ENCODE results near the gene UBB.
"Not testable (repeated sequence)": the region's sequence is repeated elsewhere in the genome, so short reads cannot be mapped to it uniquely, and the experiment has no call there.

Gene UBB

DNA sequence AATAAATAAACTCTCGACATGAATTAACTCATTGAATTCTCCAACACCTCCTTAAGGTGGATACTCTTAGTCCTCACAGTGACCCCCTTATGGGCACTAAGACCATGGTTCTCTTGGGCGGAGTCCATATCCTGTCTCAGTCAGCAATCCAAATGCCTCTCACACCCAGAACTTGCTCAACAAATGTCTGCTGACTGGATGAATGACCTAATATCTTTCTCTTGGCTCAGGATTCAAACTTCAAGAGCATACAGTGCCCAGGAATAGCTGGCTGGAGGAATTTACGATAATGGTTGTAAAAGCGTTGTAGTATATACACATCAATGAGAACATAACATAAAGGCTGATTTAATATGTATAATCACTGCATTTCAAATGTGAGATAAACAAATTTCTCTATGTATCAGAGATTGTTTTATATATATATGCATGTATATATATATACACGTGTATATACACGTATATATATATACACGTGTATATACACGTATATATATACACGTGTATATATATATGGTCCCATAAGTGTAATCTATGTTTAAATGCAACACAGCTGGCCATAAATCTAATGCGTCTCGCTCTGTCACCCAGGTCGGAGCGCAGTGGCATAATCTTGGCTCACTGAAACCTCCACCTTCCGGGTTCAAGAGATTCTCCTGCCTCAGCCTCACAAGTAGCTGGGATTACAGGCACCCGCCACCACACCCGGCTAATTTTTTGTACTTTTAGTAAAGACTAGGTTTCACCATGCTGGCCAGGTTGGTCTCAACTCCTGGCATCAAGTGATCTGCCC, 6.5 kb upstream of the UBB start:
- peak; percentile 38 for DNase-seq (ENCODE audit: low read depth)

DNA sequence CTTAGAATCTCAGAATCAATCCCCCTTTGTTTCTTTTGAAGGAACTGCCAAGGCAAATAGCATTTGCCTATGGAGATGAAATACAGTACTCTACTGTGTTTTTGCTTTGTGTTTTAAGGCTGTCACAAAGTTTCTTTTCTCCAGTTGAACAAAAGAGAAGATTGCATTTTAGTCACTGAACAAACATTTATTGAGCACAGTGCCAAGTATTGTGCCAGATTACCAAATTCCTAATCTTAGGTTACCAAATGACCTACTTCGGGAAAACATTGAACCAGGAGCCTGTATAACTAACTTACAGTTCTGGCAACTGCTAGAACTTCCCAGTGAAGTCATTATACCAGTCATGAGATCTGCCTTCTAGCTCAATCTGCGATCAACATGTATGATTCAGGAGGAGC, 3.0 kb upstream of the UBB start:
- no peak for DNase-seq (ENCODE audit: low read depth)

DNA sequence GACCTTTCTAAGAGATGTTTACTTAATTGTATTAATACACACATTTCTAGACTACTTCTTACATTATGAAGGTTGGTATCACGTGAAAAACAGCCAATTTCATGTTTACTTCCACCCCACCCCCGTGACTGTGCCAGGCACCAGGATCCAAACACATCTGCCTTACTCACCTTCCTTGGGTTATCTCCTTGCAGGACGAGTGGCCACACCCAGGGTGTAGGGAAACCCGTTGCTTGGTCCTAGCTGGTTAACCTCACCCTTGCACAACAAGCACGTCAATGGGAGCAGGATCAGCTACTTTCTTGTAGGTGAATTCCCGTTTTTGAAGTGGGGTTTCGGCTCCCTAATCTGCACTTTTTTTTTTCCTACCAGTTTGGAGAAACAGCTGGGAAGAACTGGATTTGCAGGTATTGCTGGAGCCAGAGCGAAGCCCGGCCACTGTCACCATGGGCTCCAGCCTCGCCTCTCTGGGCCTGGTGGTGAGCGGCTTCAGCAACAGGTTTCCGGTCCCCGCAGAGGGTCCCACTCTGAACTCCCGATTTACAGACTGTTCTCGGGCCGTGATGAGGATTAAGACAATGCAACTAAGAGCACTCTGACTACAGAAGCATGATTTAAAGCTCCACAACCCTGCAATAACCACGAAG, 2.1 kb upstream of the UBB start:
- DNase-seq (ENCODE audit: low read depth), result no peak

DNA sequence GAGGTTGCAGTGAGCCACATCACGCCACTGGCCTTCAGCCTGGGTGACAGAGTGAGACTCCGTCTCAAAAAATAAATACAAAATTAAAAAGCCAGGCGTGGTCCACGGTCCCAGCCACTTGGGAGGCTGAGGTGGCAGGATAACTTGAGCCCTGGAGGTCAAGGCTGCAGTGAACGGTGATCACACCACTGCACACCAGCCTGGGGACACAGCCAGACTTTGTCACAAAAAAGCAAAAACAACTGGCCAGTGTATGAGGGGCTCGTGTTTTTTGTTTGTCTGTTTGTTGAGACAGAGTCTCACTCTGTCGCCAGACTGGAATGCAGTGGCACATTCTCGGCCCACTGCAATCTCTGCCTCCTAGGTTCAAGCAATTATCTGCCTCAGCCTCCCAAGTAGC, 1.2 kb upstream of the UBB start:
- DNase-seq (ENCODE audit: low read depth), result no peak

DNA sequence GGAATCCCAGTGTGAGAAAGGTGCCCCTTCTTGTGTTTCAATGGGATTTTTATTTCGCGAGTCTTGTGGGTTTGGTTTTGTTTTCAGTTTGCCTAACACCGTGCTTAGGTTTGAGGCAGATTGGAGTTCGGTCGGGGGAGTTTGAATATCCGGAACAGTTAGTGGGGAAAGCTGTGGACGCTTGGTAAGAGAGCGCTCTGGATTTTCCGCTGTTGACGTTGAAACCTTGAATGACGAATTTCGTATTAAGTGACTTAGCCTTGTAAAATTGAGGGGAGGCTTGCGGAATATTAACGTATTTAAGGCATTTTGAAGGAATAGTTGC, 567 bp downstream of the UBB start:
- DNase-seq (ENCODE audit: low read depth), result peak; percentile 47

DNA sequence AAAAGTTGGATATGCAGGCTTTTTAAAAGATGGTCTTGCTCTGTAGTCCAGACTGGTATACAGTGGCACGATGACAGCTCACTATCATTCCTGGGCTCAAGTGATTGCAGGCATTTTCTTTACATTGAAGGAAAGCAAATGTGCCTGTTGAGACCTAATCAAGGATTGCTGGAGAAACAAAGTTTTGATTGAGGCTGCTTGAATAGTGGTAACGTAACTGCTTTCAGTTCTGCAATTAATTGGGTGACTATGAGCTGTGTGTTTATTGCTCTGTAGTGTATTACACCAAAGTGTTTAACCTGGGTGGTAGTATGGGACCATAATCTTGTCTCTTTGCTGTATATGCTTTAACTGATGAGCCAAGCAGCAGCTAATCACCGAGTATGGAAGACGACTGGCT, 2.3 kb downstream of the UBB start:
- no peak for DNase-seq (ENCODE audit: low read depth)

DNA sequence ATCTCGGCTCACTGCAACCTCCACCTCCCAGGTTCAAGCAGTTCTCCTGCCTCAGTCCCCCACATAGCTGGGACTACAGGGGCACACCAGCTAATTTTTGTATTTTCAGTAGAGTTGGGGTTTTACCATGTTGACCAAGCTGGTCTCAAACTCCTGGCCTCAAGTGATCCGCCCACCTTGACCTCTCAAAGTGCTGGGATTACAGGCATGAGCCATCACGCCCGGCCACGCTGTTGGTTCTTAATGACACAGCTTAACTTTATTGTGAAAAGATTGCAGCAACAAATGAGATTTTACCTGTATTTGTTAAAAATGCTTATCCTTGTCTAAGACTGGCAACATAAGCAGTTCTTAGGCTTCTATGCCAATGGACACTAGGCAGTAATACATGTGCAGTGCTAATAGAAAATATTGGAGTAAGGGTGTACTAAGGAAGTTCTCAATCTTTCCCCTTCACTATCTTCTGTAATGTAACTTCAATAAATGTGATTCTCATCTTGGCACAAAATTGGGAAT, 2.9 kb downstream of the UBB start:
- no peak for DNase-seq (ENCODE audit: low read depth)

DNA sequence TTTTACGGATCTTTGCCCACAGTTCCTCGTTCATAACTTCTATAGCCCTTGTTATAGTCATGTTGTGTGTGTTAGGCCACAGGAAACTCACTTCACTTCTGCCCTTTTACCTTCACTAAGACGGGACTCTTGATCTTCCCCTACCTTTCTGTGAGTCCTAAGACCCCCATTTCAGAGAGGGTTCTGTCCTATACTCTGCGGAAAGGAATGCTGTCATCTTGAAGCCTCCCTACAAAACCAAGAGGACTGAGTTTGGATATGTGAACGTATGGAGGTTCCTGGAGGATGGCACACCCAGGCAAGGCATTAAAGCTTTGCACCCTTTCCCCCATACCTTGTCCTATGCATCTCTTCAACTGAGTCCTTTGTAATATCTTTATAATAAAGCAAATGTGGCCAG, 3.7 kb downstream of the UBB start:
- DNase-seq (ENCODE audit: low read depth), result no peak

DNA sequence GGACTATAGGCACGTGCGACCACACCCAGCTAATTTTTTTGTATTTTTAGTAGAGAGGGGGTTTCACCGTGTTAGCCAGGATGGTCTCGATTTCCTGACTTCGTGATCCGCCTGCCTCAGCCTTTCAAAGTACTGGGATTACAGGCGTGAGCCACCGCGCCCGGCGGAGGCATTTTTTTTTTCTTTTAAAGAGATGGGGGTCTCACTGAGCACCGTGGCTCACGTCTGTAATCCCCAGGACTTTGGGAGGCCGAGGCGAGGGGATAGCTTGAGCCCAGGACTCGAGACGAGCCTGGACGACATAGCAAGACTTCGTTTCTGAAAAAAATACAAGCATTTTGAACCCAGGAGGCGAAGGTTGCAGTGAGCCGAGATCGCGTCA, 5.2 kb downstream of the UBB start:
- not testable (repeated sequence) for DNase-seq (ENCODE audit: low read depth)

DNA sequence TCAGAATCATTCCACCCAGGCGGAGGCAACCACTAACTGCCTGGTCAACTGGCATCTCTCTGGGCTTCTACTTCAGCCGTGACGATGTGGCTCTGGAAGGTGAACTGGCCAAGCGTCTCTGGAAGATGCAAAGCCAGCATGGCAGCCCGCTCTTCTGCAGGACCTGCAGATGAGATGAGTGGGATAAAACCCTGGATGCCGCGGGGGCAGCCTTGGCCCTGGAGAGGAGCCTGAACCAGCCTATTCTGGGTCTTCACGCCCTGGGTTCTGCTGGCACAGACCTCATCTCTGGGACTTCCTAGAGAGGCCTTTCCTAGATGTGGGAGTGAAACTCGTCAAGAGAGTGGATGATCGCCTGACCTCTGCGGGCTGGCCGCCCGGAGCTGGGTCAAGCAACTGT, 10.6 kb downstream of the UBB start:
- no peak for DNase-seq (ENCODE audit: low read depth)

DNA sequence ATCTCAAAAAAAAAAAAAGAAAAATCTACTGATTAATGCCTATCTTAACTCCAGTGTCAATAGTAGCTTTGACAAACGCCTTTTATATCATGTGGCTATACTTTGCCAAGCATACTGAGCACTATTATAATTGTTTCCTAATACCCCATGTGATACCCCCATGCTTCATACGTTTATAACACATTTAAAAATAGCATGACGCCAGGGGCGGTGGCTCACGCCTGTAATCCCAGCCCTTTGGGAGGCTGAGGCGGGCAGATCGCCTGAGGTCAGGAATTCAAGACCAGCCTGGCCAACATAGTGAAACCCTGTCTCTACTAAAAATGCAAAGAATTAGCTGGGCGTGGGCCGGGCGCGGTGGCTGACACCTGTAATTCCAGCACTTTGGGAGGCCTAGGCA, 11.6 kb downstream of the UBB start:
- DNase-seq (ENCODE audit: low read depth), result not testable (repeated sequence)

DNA sequence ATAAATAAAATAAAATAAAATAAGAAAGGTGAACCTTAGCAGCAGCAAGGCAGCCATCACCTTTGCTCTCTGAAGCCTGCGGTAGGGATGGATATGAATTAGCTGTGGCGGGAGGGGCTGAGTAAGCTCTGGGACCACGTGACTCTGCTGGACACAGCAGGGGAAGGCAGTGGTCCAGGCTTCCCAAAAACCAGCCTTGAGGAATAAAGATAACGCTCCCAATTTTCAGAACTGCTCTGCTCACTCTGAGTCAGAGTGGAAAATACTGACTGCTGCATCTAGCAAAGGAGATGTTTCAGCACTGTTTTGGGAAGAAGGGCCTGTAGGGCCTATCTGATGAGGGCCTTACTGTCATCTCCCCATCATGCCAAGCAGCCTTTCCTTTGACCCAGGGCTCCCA, 15.0 kb downstream of the UBB start:
- not testable (repeated sequence) for DNase-seq (ENCODE audit: low read depth)

DNA sequence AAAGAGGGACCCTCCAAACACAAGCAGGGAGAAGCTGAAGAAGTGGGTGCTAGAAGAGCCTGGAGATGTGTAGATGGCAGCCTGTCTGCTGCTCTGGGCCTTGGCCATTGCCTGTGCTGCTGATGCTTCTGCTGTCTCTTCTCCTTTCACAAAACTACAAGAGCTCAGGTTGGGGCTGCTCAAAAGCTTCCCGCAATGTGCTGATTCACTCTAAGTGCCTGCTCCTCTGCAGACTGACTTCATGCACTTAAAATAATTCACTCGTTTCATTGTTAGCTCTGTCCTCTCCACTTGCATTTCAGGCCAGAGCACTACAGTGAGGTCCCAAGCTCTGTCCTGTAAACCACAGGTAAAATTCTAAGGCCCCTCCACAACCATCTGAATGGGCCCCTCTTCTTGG, 15.8 kb downstream of the UBB start:
- not testable (repeated sequence) for DNase-seq (ENCODE audit: low read depth)

DNA sequence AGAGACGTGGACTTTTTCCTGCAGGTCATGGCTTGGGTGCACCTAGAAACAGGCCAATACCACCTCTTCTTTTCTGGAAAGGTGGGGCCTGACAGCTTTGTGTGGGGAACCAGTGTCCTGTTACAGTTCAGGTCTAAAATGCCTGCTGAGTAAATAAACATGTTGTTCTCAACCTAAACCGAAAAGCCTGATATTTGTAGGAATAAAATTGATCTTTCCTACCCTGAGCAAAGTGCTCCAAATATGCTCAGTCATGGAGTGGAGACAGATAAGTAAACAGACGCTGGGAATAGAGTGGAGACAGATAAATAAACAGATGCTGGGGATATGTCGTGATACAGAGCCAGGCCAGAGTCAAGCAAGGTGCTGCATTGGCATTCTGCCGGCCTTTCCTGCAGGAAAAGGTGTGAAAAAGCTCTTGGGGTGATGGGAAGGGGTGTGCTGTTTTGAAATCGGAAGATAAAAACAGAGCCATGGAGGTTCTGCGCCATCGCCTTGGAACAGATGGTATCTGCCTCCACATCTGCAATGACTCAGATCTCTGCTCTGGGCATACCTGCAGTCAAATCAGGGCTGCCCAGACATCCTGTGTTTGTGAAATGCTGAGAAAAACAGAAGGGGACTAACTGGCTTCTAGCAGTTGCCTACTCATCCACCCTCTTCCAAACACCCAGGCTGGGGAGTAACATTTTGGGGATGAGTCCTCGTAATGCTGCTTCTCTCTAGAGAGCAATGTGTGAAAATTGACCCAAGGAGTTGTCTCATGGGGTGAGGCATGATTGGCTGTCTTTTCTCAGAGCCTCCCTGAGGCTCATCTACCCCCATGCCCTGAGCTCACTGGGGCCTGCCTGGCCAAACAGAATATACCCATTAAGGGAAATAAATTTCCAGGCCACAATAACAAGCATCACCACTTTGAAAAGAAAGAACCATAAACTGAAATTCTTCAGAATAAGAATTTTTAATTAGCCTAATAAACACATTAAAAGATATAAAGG, 17.7 kb downstream of the UBB start:
- peak; percentile 53 for DNase-seq (ENCODE audit: low read depth)

DNA sequence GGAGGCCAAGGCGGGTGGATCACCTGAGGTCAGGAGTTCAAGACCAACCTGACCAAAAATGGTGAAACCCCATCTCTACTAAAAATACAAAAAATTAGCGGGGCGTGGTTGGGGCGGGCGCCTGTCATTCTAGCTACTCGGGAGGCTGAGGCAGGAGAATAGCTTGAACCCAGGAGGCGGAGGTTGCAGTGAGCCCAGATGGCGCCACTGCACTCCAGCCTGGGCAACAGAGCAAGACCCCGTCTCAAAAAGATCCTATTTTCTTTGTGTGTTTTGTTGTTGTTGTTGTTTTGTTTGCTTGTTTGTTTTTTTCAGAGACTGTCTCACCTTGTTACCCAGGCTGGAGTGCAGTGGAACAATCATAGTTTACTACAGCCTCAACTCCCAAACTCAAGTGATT, 23.0 kb downstream of the UBB start:
- not testable (repeated sequence) for DNase-seq (ENCODE audit: low read depth)

DNA sequence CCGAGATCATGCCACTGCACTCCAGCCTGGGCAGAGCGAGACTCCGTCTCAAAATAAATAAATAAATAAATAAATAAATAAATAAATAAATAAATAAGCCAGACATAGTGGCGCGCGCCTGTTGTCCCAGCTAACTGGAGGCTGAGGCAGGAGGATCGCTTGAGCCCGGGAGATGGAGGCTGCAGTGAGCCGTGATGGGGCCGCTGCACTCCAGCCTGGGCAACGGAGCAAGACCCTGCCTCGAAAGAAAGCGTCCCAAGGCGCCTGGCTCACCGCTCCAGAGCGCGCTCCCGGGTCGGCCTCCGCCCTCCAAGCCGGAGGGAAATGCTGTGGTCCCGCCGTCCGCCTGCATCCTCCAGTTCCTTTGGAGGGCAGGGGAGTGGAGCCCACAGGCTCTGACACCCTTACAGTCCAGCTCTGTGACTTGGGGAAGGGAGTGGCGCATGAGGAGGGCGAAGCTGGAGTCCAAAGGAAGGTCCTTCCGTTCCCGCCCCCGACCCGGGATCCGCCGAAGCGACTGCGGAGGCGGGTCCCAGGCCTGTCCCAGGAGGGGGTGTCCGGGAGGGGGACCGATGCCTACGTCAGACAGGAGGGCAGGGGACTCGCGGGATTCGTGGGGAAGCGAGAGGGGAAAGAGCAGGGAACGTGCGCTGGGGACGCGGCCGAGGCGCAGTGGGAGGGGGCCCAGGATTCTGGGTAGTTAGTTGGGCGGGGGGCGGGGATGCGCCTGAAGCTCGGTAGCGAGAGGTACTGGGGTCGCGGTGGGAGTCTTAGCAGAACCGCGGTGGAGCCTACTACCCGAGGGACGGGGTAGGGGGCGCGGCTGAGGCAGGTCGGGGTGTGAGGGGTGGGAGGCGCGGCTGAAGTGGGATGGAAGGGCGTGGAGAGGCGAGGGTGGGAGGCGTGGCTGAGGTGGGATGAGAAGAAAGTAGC, 26.1 kb downstream of the UBB start:
- DNase-seq (ENCODE audit: low read depth), result peak; percentile 36

DNA sequence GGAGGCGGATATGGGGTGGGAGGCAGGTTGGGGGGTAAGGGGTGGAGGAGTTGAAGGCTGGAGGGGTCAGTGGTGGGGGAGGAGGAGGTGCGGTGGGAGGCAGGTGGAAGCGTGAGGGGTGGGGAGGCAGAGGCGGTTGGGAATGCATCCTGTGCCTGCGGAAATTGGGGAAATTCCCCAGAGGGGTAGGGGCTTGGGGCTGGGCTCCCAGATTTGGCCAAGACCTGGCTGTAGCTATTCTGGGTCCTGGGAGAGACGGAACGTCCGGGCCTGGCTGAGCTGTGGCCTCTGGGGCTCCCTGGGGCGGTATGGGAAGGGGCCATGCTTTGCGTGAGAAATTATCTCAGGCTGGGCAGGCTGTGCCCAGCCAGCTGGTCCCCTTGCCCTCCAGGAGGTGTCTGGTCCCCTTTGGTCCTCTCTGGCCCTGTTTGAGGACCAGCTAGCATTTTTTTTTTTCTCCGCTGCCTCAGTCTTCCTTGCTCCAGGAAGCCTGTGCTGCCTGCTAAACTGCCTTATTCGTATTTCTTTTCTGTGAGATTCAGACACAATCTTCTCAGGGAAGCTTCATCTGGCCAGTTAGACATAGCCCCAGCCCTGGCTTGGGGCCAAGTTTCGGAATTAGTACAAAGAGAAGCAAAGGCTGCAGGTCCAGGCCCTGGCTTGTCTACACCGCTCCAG, 27.2 kb downstream of the UBB start:
- DNase-seq (ENCODE audit: low read depth), result peak; percentile 43

DNA sequence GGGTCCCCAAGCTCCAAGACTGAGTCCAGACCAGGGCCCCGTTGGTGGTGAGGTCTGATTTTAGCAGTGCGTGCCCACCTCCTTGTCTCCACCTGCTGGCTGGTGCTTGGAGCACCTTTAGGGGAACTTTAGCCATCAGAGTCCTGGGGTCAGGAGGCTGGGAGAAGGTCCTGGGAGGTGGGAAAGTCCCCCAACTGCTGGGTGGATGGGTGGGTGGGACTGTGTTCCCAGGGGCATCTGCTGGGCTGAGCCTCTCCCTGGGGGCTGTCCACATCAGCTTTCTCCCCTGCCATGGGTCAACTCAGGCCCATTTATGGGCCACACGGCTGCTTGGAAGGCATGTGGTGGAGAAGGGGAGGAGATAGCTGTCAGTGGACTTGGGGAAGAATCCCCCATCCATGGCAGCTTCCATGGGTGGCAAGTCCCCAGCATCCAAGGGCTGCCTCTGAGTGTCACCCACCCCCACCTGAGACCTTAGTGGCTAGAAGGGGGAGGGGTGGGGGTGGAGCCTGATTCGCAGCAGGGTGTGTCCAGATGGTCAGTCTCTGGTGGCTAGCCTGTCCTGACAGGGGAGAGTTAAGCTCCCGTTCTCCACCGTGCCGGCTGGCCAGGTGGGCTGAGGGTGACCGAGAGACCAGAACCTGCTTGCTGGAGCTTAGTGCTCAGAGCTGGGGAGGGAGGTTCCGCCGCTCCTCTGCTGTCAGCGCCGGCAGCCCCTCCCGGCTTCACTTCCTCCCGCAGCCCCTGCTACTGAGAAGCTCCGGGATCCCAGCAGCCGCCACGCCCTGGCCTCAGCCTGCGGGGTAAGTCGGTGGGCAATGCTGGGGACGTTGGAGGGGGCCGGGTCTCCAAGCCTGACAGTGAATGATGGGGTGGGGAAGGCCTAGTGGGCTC, 34.4 kb downstream of the UBB start, which contains the start of gene TRPV2:
TRPV2 (plus strand) TSS at position 541 of the 894 bp plus-strand sequence. CDS start 2,098 bp downstream, outside the sequence.
- DNase-seq (ENCODE audit: low read depth), result peak; percentile 58

DNA sequence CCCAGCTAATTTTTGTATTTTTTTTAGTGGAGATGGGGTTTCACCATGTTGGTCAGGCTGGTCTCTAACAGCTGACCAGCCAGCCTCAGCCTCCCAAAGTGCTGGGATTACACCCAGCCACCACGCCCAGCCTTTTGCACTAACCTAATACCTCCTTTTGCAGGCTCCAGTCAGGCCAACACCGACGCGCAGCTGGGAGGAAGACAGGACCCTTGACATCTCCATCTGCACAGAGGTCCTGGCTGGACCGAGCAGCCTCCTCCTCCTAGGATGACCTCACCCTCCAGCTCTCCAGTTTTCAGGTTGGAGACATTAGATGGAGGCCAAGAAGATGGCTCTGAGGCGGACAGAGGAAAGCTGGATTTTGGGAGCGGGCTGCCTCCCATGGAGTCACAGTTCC, 36.5 kb downstream of the UBB start:
- DNase-seq (ENCODE audit: low read depth), result no peak

Data from ELR (cell line).